ENCODE measurements around the gene NEBL.

- TF ChIP-seq GATA3 (IDR thresholded peaks at IDR 0.05; ENCODE audit: low read depth, low read length) (no peak), GATA2 (IDR thresholded peaks at IDR 0.05; ENCODE audit: low read depth, low read length) (no peak)
Measured at GRCh38 chr10:20835335-20835734, 61.8 kb downstream of the NEBL start.
